KMS-11 (cell line): ENCODE results near the gene PIK3R1.

Experiments
- H2AFZ ChIP-seq: fragments of 200-600 bp; sonication (generic); 2 replicates; pipeline ENCODE4 v1.6.1; 2016; ENCODE audit warnings: antibody characterized with exemption, mixed run types, low read depth
- H3K27ac ChIP-seq: fragments of 200-600 bp; sonication (generic); 2 replicates; pipeline ENCODE4 v1.6.1; 2016; ENCODE audit warnings: mild to moderate bottlenecking, mixed run types
- H3K27me3 ChIP-seq: fragments of 200-600 bp; sonication (generic); 2 replicates; pipeline ENCODE4 v1.6.1; 2017; ENCODE audit warnings: mild to moderate bottlenecking, low read depth, mixed run types, moderate library complexity; ENCODE audit not compliant: insufficient read depth
- H3K36me3 ChIP-seq: fragments of 200-600 bp; sonication (generic); 2 replicates; pipeline ENCODE4 v1.6.1; 2017; ENCODE audit warnings: mild to moderate bottlenecking, mixed run types; ENCODE audit not compliant: insufficient read depth
- H3K4me1 ChIP-seq: fragments of 200-600 bp; sonication (generic); 2 replicates; pipeline ENCODE4 v1.6.1; 2016; ENCODE audit warnings: mild to moderate bottlenecking, low read depth, mixed run types; ENCODE audit not compliant: poor library complexity, severe bottlenecking
- H3K4me2 ChIP-seq: fragments of 200-600 bp; sonication (generic); 2 replicates; pipeline ENCODE4 v1.7.0; 2016; ENCODE audit warnings: mild to moderate bottlenecking, mixed run types
- H3K4me3 ChIP-seq: fragments of 200-600 bp; sonication (generic); IDR thresholded peaks from 2 replicates; pipeline ENCODE4 v1.6.1; 2017; ENCODE audit warnings: low read depth, low read length, mixed read lengths; ENCODE audit not compliant: insufficient read depth
- H3K79me2 ChIP-seq: fragments of 200-600 bp; sonication (generic); 2 replicates; pipeline ENCODE4 v1.6.1; 2016; ENCODE audit warnings: low read depth, mixed run types; ENCODE audit not compliant: insufficient read depth
- H3K9ac ChIP-seq: fragments of 200-600 bp; sonication (generic); 2 replicates; pipeline ENCODE4 v1.6.1; 2016; ENCODE audit warnings: mild to moderate bottlenecking, mixed run types
- H4K20me1 ChIP-seq: fragments of 200-600 bp; sonication (generic); 2 replicates; pipeline ENCODE4 v1.6.1; 2016; ENCODE audit warnings: mild to moderate bottlenecking, mixed run types; ENCODE audit not compliant: insufficient read depth
- CTCF ChIP-seq: fragments of 200-600 bp; sonication (generic); conservative IDR thresholded peaks from 2 replicates; pipeline ENCODE4 v1.6.1; 2017; ENCODE audit warnings: low read depth, mild to moderate bottlenecking, antibody characterized with exemption, low read length, moderate library complexity, mixed read lengths

The PIK3R1 gene

GRCh38 chr5:68220260-68220659, 4.7 kb downstream of the PIK3R1 start:
- H3K4me1 ChIP-seq: peaks cover 17% of the 10 kb centered on the region
- H3K4me2 ChIP-seq: no peak overlapping the region
- H3K79me2 ChIP-seq: peaks cover 47% of the 10 kb centered on the region
- peaks cover 15% of the 10 kb centered on the region for H4K20me1 ChIP-seq
- H3K27me3 ChIP-seq: no peaks in the 10 kb centered on the region; the same call in 1 of the 2 replicates
- no peaks in the 10 kb centered on the region for H3K36me3 ChIP-seq
- TF ChIP-seq CTCF: no peak
- H3K27ac ChIP-seq: no peak overlapping the region
- no peak overlapping the region for H2AFZ ChIP-seq
- no peak overlapping the region for H3K4me3 ChIP-seq
- H3K9ac ChIP-seq: no peak overlapping the region

- Histone ChIP-seq H3K4me2 (no peak overlapping the region), H3K79me2 (peaks cover 47% of the 10 kb centered on the region), H3K4me3 (no peak overlapping the region), H3K9ac (no peak overlapping the region), H4K20me1 (peaks cover 15% of the 10 kb centered on the region), H3K4me1 (peaks cover 17% of the 10 kb centered on the region), H3K36me3 (no peaks in the 10 kb centered on the region), H2AFZ (no peak overlapping the region), H3K27me3 (no peaks in the 10 kb centered on the region; the same call in 1 of the 2 replicates), H3K27ac (no peak overlapping the region)
- no peak for TF ChIP-seq CTCF
Observed at GRCh38 chr5:68220914-68221313, 5.4 kb downstream of the PIK3R1 start.

GRCh38 chr5:68221488-68221887, 5.9 kb downstream of the PIK3R1 start:
- Histone ChIP-seq H4K20me1 (peaks cover 15% of the 10 kb centered on the region), H3K4me1 (peaks cover 17% of the 10 kb centered on the region), H3K27me3 (no peaks in the 10 kb centered on the region; the same call in 1 of the 2 replicates), H3K79me2 (peaks cover 47% of the 10 kb centered on the region), H3K27ac (no peak overlapping the region), H3K36me3 (no peaks in the 10 kb centered on the region), H3K4me3 (no peak overlapping the region), H2AFZ (no peak overlapping the region), H3K4me2 (no peak overlapping the region), H3K9ac (no peak overlapping the region)
- no peak for TF ChIP-seq CTCF

- Histone ChIP-seq H2AFZ (no peak overlapping the region), H3K27ac (no peak overlapping the region), H3K4me2 (no peak overlapping the region), H3K4me1 (peaks cover 14% of the 10 kb centered on the region), H3K27me3 (no peaks in the 10 kb centered on the region; the same call in 1 of the 2 replicates), H3K9ac (no peak overlapping the region), H3K36me3 (no peaks in the 10 kb centered on the region), H4K20me1 (peaks cover 13% of the 10 kb centered on the region), H3K79me2 (peaks cover 40% of the 10 kb centered on the region), H3K4me3 (no peak overlapping the region)
- no peak for TF ChIP-seq CTCF
Observed at GRCh38 chr5:68222310-68222709, 6.8 kb downstream of the PIK3R1 start.
